ENCODE results near the gene COG3.

Gene COG3

GRCh38 chr13:45519493-45519892, 54.8 kb downstream of the COG3 start:
- no peak for TF ChIP-seq EZH2 (IDR thresholded peaks at IDR 0.05; ENCODE audit: borderline replicate concordance, low read length)
- TF ChIP-seq CTCF (IDR thresholded peaks at IDR 0.05; ENCODE audit: low read length): no peak
- Histone ChIP-seq H3K79me2 (ENCODE audit: insufficient read depth, low read length) (no peaks in the 10 kb centered on the region), H3K36me3 (ENCODE audit: insufficient read depth, low read length) (peaks cover 56% of the 10 kb centered on the region)

GRCh38 chr13:45521297-45521696, 56.6 kb downstream of the COG3 start:
- Histone ChIP-seq H3K36me3 (ENCODE audit: insufficient read depth, low read length) (peaks cover 53% of the 10 kb centered on the region), H3K4me2 (ENCODE audit: low read length) (no peak overlapping the region), H3K9ac (ENCODE audit: low read length) (no peak overlapping the region), H3F3A (ENCODE audit: insufficient read depth, low read length) (no peaks in the 10 kb centered on the region), H3K27ac (ENCODE audit: low read depth, low read length, poor library complexity, severe bottlenecking) (no peak overlapping the region), H4K20me1 (ENCODE audit: insufficient read depth, low read length) (no peaks in the 10 kb centered on the region), H3K27me3 (ENCODE audit: insufficient read depth, low read length) (no peaks in the 10 kb centered on the region), H3K4me3 (ENCODE audit: low read depth, low read length, poor library complexity, severe bottlenecking) (no peak overlapping the region), H3K9me3 (ENCODE audit: low read length) (no peaks in the 10 kb centered on the region), H3K9me2 (ENCODE audit: low read depth, low read length) (no peaks in the 10 kb centered on the region), H3K4me1 (ENCODE audit: insufficient read depth, low read length, severe bottlenecking) (no peaks in the 10 kb centered on the region), H2AFZ (ENCODE audit: low read length) (no peak overlapping the region), H3K79me2 (ENCODE audit: insufficient read depth, low read length) (no peaks in the 10 kb centered on the region)
- no peak for TF ChIP-seq CTCF (IDR thresholded peaks at IDR 0.05; ENCODE audit: low read length)
- TF ChIP-seq EZH2 (IDR thresholded peaks at IDR 0.05; ENCODE audit: borderline replicate concordance, low read length): no peak

More at GRCh38 chr13:45519493-45519892, 54.8 kb downstream of the COG3 start:
- no peak overlapping the region for H3K27ac ChIP-seq (ENCODE audit: low read depth, low read length, poor library complexity, severe bottlenecking)
- H3K9me2 ChIP-seq (ENCODE audit: low read depth, low read length): no peaks in the 10 kb centered on the region
- no peak overlapping the region for H3K4me2 ChIP-seq (ENCODE audit: low read length)
- H2AFZ ChIP-seq (ENCODE audit: low read length): no peak overlapping the region
- no peaks in the 10 kb centered on the region for H3K27me3 ChIP-seq (ENCODE audit: insufficient read depth, low read length)
- no peak overlapping the region for H3K4me3 ChIP-seq (ENCODE audit: low read depth, low read length, poor library complexity, severe bottlenecking)
- H3K9ac ChIP-seq (ENCODE audit: low read length): no peak overlapping the region
- no peaks in the 10 kb centered on the region for H4K20me1 ChIP-seq (ENCODE audit: insufficient read depth, low read length)
- H3F3A ChIP-seq (ENCODE audit: insufficient read depth, low read length): no peaks in the 10 kb centered on the region
- H3K9me3 ChIP-seq (ENCODE audit: low read length): no peaks in the 10 kb centered on the region
- H3K4me1 ChIP-seq (ENCODE audit: insufficient read depth, low read length, severe bottlenecking): no peaks in the 10 kb centered on the region

GRCh38 chr13:45522571-45522970, 57.8 kb downstream of the COG3 start:
- Histone ChIP-seq H3K4me1 (ENCODE audit: insufficient read depth, low read length, severe bottlenecking) (no peaks in the 10 kb centered on the region), H3K9me3 (ENCODE audit: low read length) (no peaks in the 10 kb centered on the region), H3K4me2 (ENCODE audit: low read length) (no peak overlapping the region), H4K20me1 (ENCODE audit: insufficient read depth, low read length) (no peaks in the 10 kb centered on the region), H2AFZ (ENCODE audit: low read length) (no peak overlapping the region), H3F3A (ENCODE audit: insufficient read depth, low read length) (no peaks in the 10 kb centered on the region), H3K9me2 (ENCODE audit: low read depth, low read length) (no peaks in the 10 kb centered on the region), H3K9ac (ENCODE audit: low read length) (no peak overlapping the region), H3K79me2 (ENCODE audit: insufficient read depth, low read length) (no peaks in the 10 kb centered on the region), H3K27ac (ENCODE audit: low read depth, low read length, poor library complexity, severe bottlenecking) (no peak overlapping the region), H3K36me3 (ENCODE audit: insufficient read depth, low read length) (peaks cover 48% of the 10 kb centered on the region), H3K4me3 (ENCODE audit: low read depth, low read length, poor library complexity, severe bottlenecking) (no peak overlapping the region), H3K27me3 (ENCODE audit: insufficient read depth, low read length) (no peaks in the 10 kb centered on the region)
- TF ChIP-seq CTCF (IDR thresholded peaks at IDR 0.05; ENCODE audit: low read length): no peak

All from OCI-LY1 (cell line).